HFFc6 (cell line): ENCODE data around the gene GBP1. TPM values are rescaled to one million over a fixed set of nuclear protein-coding genes. Genes with fewer than 3 reads are reported as not detected.
A peak's percentile ranks its signal among the peaks of the same experiment; 100 is the strongest.

Experiments used
- DNase-seq: peaks from one replicate; pipeline ENCODE4 v3.0.0-alpha.2; 2018
- H3K27ac Mint-ChIP-seq: 2 replicates; pipeline ENCODE4 v1.8.0; 2020; ENCODE audit warnings: mild to moderate bottlenecking, mixed read lengths
- H3K27me3 Mint-ChIP-seq: 2 replicates; pipeline ENCODE4 v1.8.0; 2021; ENCODE audit warnings: mild to moderate bottlenecking, moderate library complexity, mixed read lengths; ENCODE audit not compliant: insufficient read depth
- H3K36me3 Mint-ChIP-seq: 2 replicates; pipeline ENCODE4 v1.8.0; 2021; ENCODE audit warnings: low read depth, mixed read lengths
- H3K4me1 Mint-ChIP-seq: 2 replicates; pipeline ENCODE4 v1.8.0; 2020; ENCODE audit warnings: low read depth, mixed read lengths
- H3K4me3 Mint-ChIP-seq: 2 replicates; pipeline ENCODE4 v1.8.0; 2020; ENCODE audit warnings: mild to moderate bottlenecking, moderate library complexity, mixed read lengths
- H3K9me3 Mint-ChIP-seq: 2 replicates; pipeline ENCODE4 v1.8.0; 2020; ENCODE audit warnings: mild to moderate bottlenecking, mixed read lengths
- CTCF ChIP-seq: fragments of 200-600 bp; sonication (generic); IDR thresholded peaks from 2 replicates; pipeline ENCODE4 v1.5.0; 2021; ENCODE audit warnings: antibody characterized with exemption, mild to moderate bottlenecking
- total RNA-seq, 6 experiments: library from RNA; stranded (reverse); fragmentation: NEBNext Ultra II Directional; extraction: Animal tissue kit (Norgen Biotek cat#: 25700); gene quantifications; 2 replicates in 1 of 6; 3 replicates in 5 of 6; pipeline ENCODE4 v1.2.3, GENCODE V29; 2021

Gene GBP1
- total RNA-seq, 6 experiments from 2014 or later: 26.7 to 32.7 (median 29.9) TPM

GRCh38 chr1:89102021-89102420, 37.0 kb upstream of the GBP1 start:
- Mint-ChIP-seq H3K4me3 (no peak overlapping the region), H3K27me3 (no peaks in the 10 kb centered on the region), H3K9me3 (no peaks in the 10 kb centered on the region), H3K4me1 (no peaks in the 10 kb centered on the region), H3K36me3 (no peaks in the 10 kb centered on the region), H3K27ac (no peak overlapping the region)
- DNase-seq: no peak
- no peak for TF ChIP-seq CTCF

DNA sequence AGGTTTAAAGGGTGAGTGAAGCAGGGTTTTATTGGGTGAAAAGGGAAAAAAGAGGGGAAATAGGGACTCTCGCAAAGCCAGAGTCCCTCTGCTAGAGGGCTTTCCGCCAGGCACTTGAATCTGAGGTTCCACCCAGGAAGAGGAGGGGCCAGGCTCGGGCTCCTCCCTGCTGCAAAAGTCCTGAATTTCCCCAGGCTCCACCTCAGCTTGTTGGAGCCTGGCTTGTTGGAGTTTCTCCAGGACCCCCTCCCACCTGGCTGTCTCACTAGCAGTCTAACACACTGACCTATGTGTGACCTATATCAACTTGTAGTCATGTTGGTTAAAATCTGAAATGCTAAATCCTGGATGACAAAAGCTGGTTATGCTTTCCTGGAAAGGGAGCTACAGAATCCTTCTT, 35.4 kb upstream of the GBP1 start:
- no peak for TF ChIP-seq CTCF
- Mint-ChIP-seq H3K4me3 (no peak overlapping the region), H3K4me1 (no peaks in the 10 kb centered on the region), H3K27me3 (no peaks in the 10 kb centered on the region), H3K9me3 (no peaks in the 10 kb centered on the region), H3K36me3 (no peaks in the 10 kb centered on the region), H3K27ac (no peak overlapping the region)
- DNase-seq: no peak

DNA sequence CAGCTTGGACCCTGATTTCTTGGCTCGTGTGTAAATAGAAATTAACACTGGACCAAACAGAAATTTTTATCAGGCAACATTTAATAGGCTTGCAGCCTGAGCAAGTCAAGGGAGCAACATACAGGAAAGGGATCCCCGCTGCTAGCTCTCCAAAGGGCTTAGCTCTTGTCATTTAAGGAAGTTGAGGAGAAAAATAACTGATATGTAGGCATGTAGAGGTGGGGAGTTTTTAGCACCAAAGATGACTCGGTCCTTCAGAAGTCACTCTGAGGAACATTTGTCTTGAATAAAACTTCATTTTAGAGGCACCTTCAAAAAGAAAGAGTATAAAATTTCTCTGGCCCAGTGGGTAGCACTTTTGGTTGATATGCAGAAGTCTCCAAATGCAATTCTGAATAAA, 33.8 kb upstream of the GBP1 start:
- Mint-ChIP-seq H3K9me3 (no peaks in the 10 kb centered on the region), H3K27me3 (no peaks in the 10 kb centered on the region), H3K27ac (no peak overlapping the region), H3K4me3 (no peak overlapping the region), H3K36me3 (no peaks in the 10 kb centered on the region), H3K4me1 (no peaks in the 10 kb centered on the region)
- TF ChIP-seq CTCF: no peak
- no peak for DNase-seq

DNA sequence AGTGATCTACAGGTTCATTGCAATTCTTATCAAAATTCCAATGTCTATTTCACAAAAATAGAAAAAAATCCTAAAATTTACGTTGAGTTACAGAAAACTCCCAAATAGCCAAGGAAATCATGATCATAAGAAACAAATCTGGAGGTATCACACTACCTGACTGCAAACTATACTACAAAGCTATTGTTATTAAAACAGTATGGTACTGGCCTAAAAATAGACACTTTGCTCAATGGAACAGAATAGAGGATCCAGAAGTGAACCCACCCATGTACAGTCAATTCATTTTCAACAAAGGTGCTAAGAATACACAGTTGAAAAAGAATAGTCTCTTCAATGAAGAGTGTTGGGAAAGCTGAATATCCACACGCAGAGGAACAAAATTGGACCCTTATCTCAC, 30.7 kb upstream of the GBP1 start:
- TF ChIP-seq CTCF: no peak
- Mint-ChIP-seq H3K27me3 (no peaks in the 10 kb centered on the region), H3K27ac (no peak overlapping the region), H3K4me3 (no peak overlapping the region), H3K4me1 (no peaks in the 10 kb centered on the region), H3K9me3 (no peaks in the 10 kb centered on the region), H3K36me3 (no peaks in the 10 kb centered on the region)
- no peak for DNase-seq

- Mint-ChIP-seq H3K27me3 (no peaks in the 10 kb centered on the region), H3K4me1 (no peaks in the 10 kb centered on the region), H3K9me3 (no peaks in the 10 kb centered on the region), H3K36me3 (no peaks in the 10 kb centered on the region), H3K4me3 (no peak overlapping the region), H3K27ac (no peak overlapping the region)
- no peak for DNase-seq
- no peak for TF ChIP-seq CTCF
Measured at GRCh38 chr1:89089962-89090361, 25.0 kb upstream of the GBP1 start.

DNA sequence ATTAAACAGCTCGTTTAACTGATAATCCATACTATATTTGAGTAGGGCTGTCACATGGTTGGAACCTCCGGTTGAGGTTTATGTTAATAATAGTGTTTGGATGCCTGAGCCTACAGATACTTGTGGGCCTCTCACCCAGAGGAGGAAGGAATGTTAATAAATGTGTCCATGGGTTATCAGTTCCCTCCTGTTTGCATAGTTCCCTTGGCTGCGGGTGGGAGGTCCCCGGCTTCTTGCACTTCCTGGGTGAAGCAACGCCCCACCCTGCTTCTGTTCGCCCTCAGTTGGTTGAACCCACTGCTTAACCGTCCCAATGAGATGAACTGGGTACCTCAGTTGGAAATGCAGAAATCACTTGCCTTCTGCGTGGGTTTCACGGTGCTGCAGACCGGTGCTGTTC, 23.6 kb upstream of the GBP1 start:
- H3K27me3 Mint-ChIP-seq: no peaks in the 10 kb centered on the region
- H3K4me3 Mint-ChIP-seq: peak overlapping the region; percentile 49; the same call in 1 of the 2 replicates
- H3K27ac Mint-ChIP-seq: no peak overlapping the region
- no peaks in the 10 kb centered on the region for H3K36me3 Mint-ChIP-seq
- no peaks in the 10 kb centered on the region for H3K9me3 Mint-ChIP-seq
- no peak for DNase-seq
- H3K4me1 Mint-ChIP-seq: no peaks in the 10 kb centered on the region
- TF ChIP-seq CTCF: no peak
